Lower lobe of right lung (tissue), 2 donors: Measurements from ENCODE around the gene ACE. TPM values are rescaled to one million over a fixed set of nuclear protein-coding genes. Genes with fewer than 3 reads are reported as not detected.
"Not testable (repeated sequence)": the region's sequence is repeated elsewhere in the genome, so short reads cannot be mapped to it uniquely, and the experiment has no call there.

Source experiments
- ATAC-seq, 2 donors: fragments of 200-7000 bp; cut with Tn5 transposase; one replicate each; pipeline ENCODE4 v1.9.1; 2020 to 2022; ENCODE audit warnings: mild to moderate bottlenecking in 2 of 2, moderate library complexity in 2 of 2
- DNase-seq: peaks from one replicate; pipeline ENCODE4 v3.0.0-alpha.2; 2020
- H3K27ac ChIP-seq: fragments of 200-600 bp; one replicate; pipeline ENCODE4 v1.8.0; 2022
- H3K27me3 ChIP-seq: fragments of 200-600 bp; one replicate; pipeline ENCODE4 v1.8.0; 2022; ENCODE audit warnings: low read depth
- H3K36me3 ChIP-seq: fragments of 200-600 bp; one replicate; pipeline ENCODE4 v1.8.0; 2022; ENCODE audit warnings: mild to moderate bottlenecking
- H3K4me1 ChIP-seq: fragments of 200-600 bp; one replicate; pipeline ENCODE4 v1.8.0; 2022
- H3K4me3 ChIP-seq: fragments of 200-600 bp; one replicate; pipeline ENCODE4 v1.8.0; 2022; ENCODE audit warnings: mild to moderate bottlenecking
- H3K9me3 ChIP-seq: fragments of 200-600 bp; one replicate; pipeline ENCODE4 v1.8.0; 2022
- intact Hi-C: fragments of 100-400 bp; cut with DNase I; formaldehyde crosslinking; loops from one replicate; pipeline ENCODE4 v1.11.0; 2022
- total RNA-seq: library from RNA; stranded (reverse); fragmentation: NEBNext Ultra II Directional; extraction: Animal tissue kit (Norgen Biotek cat#: 25700); gene quantifications from one replicate; pipeline ENCODE4 v1.2.1, GENCODE V29; 2021
- TF ChIP-seq, protein P1 (sequence below): fragments of 200-600 bp; IDR thresholded peaks from one replicate; pipeline ENCODE4 v1.8.0; 2022; ENCODE audit warnings: antibody characterized with exemption, mild to moderate bottlenecking
- donor health status: DM: no; HTN: yes; CAD: no; lungs with severe emphysema.

ACE gene
- total RNA-seq, 1 donor from 2014 or later: 90.7 TPM

- no peaks in the 10 kb centered on the region for H3K4me1 ChIP-seq
- ATAC-seq (no peak), DNase-seq (no peak)
- no peak overlapping the region for H3K4me3 ChIP-seq
- H3K27ac ChIP-seq: no peak overlapping the region
- no peaks in the 10 kb centered on the region for H3K36me3 ChIP-seq
- H3K9me3 ChIP-seq: no peaks in the 10 kb centered on the region
- TF ChIP-seq, protein P1, sequence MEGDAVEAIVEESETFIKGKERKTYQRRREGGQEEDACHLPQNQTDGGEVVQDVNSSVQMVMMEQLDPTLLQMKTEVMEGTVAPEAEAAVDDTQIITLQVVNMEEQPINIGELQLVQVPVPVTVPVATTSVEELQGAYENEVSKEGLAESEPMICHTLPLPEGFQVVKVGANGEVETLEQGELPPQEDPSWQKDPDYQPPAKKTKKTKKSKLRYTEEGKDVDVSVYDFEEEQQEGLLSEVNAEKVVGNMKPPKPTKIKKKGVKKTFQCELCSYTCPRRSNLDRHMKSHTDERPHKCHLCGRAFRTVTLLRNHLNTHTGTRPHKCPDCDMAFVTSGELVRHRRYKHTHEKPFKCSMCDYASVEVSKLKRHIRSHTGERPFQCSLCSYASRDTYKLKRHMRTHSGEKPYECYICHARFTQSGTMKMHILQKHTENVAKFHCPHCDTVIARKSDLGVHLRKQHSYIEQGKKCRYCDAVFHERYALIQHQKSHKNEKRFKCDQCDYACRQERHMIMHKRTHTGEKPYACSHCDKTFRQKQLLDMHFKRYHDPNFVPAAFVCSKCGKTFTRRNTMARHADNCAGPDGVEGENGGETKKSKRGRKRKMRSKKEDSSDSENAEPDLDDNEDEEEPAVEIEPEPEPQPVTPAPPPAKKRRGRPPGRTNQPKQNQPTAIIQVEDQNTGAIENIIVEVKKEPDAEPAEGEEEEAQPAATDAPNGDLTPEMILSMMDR: no peak
- H3K27me3 ChIP-seq: no peaks in the 10 kb centered on the region
- intact Hi-C loops: no loop called here
These were observed 21.9 kb upstream of the ACE start for GRCh38 chr17:63454915-63455314.

DNA sequence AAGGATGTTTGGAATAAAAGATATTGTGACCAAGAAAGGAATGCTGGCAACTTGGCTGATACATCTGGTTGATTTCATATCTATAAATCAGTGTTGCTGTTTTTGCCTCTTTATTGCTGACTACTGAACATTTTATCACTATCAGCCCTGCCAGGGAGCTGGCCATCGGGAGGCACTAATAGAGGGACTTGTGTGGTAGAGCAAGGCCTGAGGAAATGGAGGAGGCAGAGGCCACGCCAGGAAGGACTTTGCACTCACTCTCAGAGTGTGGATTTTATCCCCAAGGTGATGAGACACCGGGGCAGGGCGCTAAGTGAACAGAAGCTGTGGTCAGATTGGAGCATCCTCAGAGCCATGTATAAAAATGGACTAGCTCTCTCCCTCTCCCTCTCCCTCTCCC lies 21.4 kb upstream of the ACE start:
- Histone ChIP-seq H3K4me3 (no peak overlapping the region), H3K36me3 (no peaks in the 10 kb centered on the region), H3K9me3 (no peaks in the 10 kb centered on the region), H3K27ac (no peak overlapping the region), H3K27me3 (no peaks in the 10 kb centered on the region), H3K4me1 (no peaks in the 10 kb centered on the region)
- intact Hi-C loops: no loop called here
- TF ChIP-seq, protein P1: no peak
- no peak for DNase-seq
- ATAC-seq: no peak

DNA sequence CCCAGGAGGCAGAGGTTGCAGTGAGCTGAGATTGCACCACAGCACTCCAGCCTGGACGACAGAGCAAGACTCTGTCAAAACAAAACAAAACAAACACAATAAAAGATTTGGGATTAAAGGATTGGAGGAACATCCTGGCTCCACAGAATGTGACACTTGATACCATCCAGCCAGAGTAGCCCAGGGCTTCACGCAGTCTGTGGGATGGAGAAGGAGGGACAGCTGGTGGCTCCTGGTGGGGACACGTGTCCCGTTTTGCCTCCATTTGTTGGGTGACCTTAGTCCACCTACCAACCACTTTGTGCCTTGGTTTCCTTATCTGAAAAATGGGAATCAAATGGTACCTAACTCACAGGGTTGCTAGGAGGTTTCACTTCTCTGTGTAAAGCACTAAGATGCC lies 18.4 kb upstream of the ACE start:
- H3K27me3 ChIP-seq: no peaks in the 10 kb centered on the region
- TF ChIP-seq, protein P1: no peak
- ATAC-seq (no peak), DNase-seq (no peak)
- H3K4me1 ChIP-seq: no peaks in the 10 kb centered on the region
- H3K27ac ChIP-seq: no peak overlapping the region
- H3K9me3 ChIP-seq: no peaks in the 10 kb centered on the region
- no peaks in the 10 kb centered on the region for H3K36me3 ChIP-seq
- H3K4me3 ChIP-seq: no peak overlapping the region
- intact Hi-C loops: no loop called here

- TF ChIP-seq, protein P1: no peak
- no peak for DNase-seq
- H3K4me3 ChIP-seq: no peak overlapping the region
- no peaks in the 10 kb centered on the region for H3K36me3 ChIP-seq
- intact Hi-C loops: no loop called here
- no peaks in the 10 kb centered on the region for H3K4me1 ChIP-seq
- no peaks in the 10 kb centered on the region for H3K27me3 ChIP-seq
- H3K9me3 ChIP-seq: no peaks in the 10 kb centered on the region
- no peak overlapping the region for H3K27ac ChIP-seq
- ATAC-seq: no peak
These were observed 16.8 kb upstream of the ACE start for GRCh38 chr17:63460018-63460417.

DNA sequence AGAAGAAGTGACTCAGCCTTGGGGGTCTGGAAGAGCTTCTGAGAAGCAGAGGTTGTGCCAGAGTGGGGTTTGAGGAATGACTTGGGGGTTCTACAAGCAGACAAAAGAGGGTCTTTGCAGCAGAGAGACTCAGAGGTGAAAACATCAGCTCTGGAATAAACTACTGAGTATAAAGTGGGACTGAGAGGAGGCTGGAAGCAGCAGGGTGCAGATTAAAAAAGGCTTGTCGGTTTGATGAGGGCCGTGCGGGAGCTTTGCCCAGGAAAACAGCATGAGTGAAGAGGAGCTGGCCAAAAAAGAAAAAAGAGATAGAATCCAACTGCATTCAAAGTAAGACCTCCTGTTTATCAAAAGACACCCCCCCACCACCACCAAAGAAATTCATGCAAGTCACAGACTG lies 13.1 kb upstream of the ACE start:
- Histone ChIP-seq H3K27ac (no peak overlapping the region), H3K36me3 (no peaks in the 10 kb centered on the region), H3K27me3 (no peaks in the 10 kb centered on the region), H3K4me3 (no peak overlapping the region), H3K9me3 (no peaks in the 10 kb centered on the region), H3K4me1 (no peaks in the 10 kb centered on the region)
- intact Hi-C loops: no loop called here
- TF ChIP-seq, protein P1: no peak
- no peak for ATAC-seq
- no peak for DNase-seq

DNA sequence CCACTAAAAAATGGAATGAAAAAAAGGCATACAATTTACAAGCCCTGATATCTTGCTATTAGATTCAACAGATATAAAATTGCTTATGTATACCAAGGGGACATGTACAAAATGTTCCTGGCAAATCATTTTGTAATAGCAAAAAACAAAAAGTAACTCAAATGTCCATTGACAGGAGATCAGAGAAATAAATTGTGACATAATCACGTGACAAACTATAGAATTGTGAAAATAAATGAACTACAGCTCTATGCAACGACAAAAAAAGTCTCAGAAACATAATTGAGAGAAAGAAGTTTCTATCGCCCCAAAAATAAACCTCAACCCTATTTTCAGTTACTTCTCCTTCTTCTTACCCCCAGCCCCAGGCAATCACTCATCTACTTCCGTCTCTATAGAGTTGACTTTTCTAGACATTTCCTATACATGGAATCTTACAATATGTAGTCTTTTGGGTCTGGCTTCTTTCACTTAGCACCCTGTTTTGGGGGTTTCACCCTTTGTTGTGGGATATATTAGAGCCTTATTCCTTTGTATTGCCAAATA lies 12.1 kb upstream of the ACE start:
- TF ChIP-seq, protein P1: no peak
- DNase-seq: no peak
- Histone ChIP-seq H3K4me3 (no peak overlapping the region), H3K27ac (no peak overlapping the region), H3K27me3 (no peaks in the 10 kb centered on the region), H3K36me3 (no peaks in the 10 kb centered on the region), H3K9me3 (no peaks in the 10 kb centered on the region), H3K4me1 (no peaks in the 10 kb centered on the region)
- intact Hi-C loops: no loop called here
- ATAC-seq: no peak

DNA sequence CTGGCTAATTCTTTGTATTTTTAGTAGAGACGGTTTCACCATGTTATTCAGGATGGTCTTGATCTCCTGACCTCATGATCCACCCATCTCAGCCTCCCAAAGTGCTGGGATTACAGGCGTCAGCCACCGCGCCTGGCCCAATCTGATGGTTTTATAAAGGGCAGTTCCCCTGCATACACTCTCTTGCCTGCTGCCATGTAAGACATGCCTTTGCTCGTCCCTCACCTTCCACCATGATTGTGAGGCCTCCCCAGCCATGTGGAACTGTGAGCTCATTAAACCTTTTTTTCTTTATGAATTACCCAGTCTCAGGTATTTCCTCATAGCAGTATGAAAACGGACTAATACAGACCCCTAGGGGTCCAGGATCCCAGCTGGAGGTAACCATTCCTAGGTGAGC lies 8.8 kb upstream of the ACE start:
- DNase-seq, H3K4me1 ChIP-seq, H3K4me3 ChIP-seq, H3K27me3 ChIP-seq, H3K9me3 ChIP-seq, H3K36me3 ChIP-seq, intact Hi-C loops, ATAC-seq, H3K27ac ChIP-seq: not testable (repeated sequence)
